H9 (cell line): ENCODE measurements around the gene SATB1. TPM values are rescaled to one million over a fixed set of nuclear protein-coding genes. Genes with fewer than 3 reads are reported as not detected.

ENCODE experiments used
- DNase-seq: peaks from one replicate; pipeline ENCODE4 v3.0.0-alpha.2; 2017
- H2AFZ ChIP-seq: one replicate; pipeline ENCODE4 v1.6.1; 2013; ENCODE audit warnings: mild to moderate bottlenecking, low read length, control low read depth, moderate library complexity
- H2AK5ac ChIP-seq: 2 replicates; pipeline ENCODE4 v1.6.1; 2013; ENCODE audit warnings: low read length, control low read depth, mixed read lengths; ENCODE audit not compliant: insufficient read length
- H2BK120ac ChIP-seq: one replicate; pipeline ENCODE4 v1.6.1; 2013; ENCODE audit warnings: low read depth, mild to moderate bottlenecking, low read length, control low read depth, inconsistent platforms; ENCODE audit not compliant: poor library complexity, severe bottlenecking
- H2BK12ac ChIP-seq: 2 replicates; pipeline ENCODE4 v1.6.1; 2013; ENCODE audit warnings: low read length, control low read depth, mixed read lengths, low read depth; ENCODE audit not compliant: insufficient read length
- H2BK15ac ChIP-seq: 2 replicates; pipeline ENCODE4 v1.6.1; 2013; ENCODE audit warnings: low read depth, low read length, control low read depth
- H2BK20ac ChIP-seq: one replicate; pipeline ENCODE4 v1.6.1; 2013; ENCODE audit warnings: low read depth, mild to moderate bottlenecking, low read length, control low read depth, inconsistent platforms; ENCODE audit not compliant: poor library complexity, severe bottlenecking
- H2BK5ac ChIP-seq: 2 replicates; pipeline ENCODE4 v1.6.1; 2013; ENCODE audit warnings: low read length, control low read depth, mixed read lengths; ENCODE audit not compliant: insufficient read length
- H3K14ac ChIP-seq: 2 replicates; pipeline ENCODE4 v1.6.1; 2013; ENCODE audit warnings: low read length, control low read depth; ENCODE audit not compliant: insufficient read depth
- H3K18ac ChIP-seq: 2 replicates; pipeline ENCODE4 v1.6.1; 2013; ENCODE audit warnings: low read depth, mild to moderate bottlenecking, mixed read lengths, low read length, control low read depth; ENCODE audit not compliant: insufficient read length
- H3K23ac ChIP-seq: 2 replicates; pipeline ENCODE4 v1.6.1; 2013; ENCODE audit warnings: low read length, control low read depth, mixed read lengths, low read depth; ENCODE audit not compliant: insufficient read length
- H3K23me2 ChIP-seq: 2 replicates; pipeline ENCODE4 v1.6.1; 2013; ENCODE audit warnings: low read depth, mild to moderate bottlenecking, mixed read lengths, low read length, control low read depth; ENCODE audit not compliant: insufficient read length, poor library complexity, severe bottlenecking
- H3K27ac ChIP-seq: 2 replicates; pipeline ENCODE4 v1.5.1; 2013; ENCODE audit warnings: low read length, control low read depth, mixed read lengths, low read depth; ENCODE audit not compliant: insufficient read length
- H3K27me3 ChIP-seq: 2 replicates; pipeline ENCODE4 v1.6.1; 2013; ENCODE audit warnings: low read length, control low read depth, inconsistent platforms; ENCODE audit not compliant: insufficient read depth
- H3K4ac ChIP-seq: 2 replicates; pipeline ENCODE4 v1.6.1; 2013; ENCODE audit warnings: low read depth, mild to moderate bottlenecking, control low read depth, inconsistent platforms, low read length, moderate library complexity
- H3K4me1 ChIP-seq: 2 replicates; pipeline ENCODE4 v1.6.1; 2013; ENCODE audit warnings: low read length, control low read depth, inconsistent platforms; ENCODE audit not compliant: insufficient read depth
- H3K4me2 ChIP-seq: 2 replicates; pipeline ENCODE4 v1.6.1; 2013; ENCODE audit warnings: low read length, control low read depth, mixed read lengths; ENCODE audit not compliant: insufficient read length, insufficient read depth
- H3K56ac ChIP-seq: 2 replicates; pipeline ENCODE4 v1.6.1; 2013; ENCODE audit warnings: low read depth, mild to moderate bottlenecking, mixed read lengths, low read length, control low read depth; ENCODE audit not compliant: insufficient read length
- H3K79me1 ChIP-seq: 2 replicates; pipeline ENCODE4 v1.6.1; 2013; ENCODE audit warnings: low read depth, mild to moderate bottlenecking, moderate library complexity, low read length, control low read depth, inconsistent platforms; ENCODE audit not compliant: insufficient read depth, poor library complexity, severe bottlenecking
- H3K79me2 ChIP-seq: 2 replicates; pipeline ENCODE4 v1.6.1; 2013; ENCODE audit warnings: low read length, control low read depth, inconsistent platforms; ENCODE audit not compliant: insufficient read depth
- H3K9ac ChIP-seq: 2 replicates; pipeline ENCODE4 v1.6.1; 2013; ENCODE audit warnings: low read length, control low read depth, mixed read lengths; ENCODE audit not compliant: insufficient read length; ENCODE audit errors: extremely low read depth
- H3K9me3 ChIP-seq: one replicate; pipeline ENCODE4 v1.6.1; 2013; ENCODE audit warnings: low read depth, low read length, inconsistent platforms; ENCODE audit not compliant: control insufficient read depth
- H3T11ph ChIP-seq: one replicate; pipeline ENCODE4 v1.6.1; 2013; ENCODE audit warnings: mild to moderate bottlenecking, low read length, control low read depth, inconsistent platforms
- H4K20me1 ChIP-seq: one replicate; pipeline ENCODE4 v1.6.1; 2013; ENCODE audit not compliant: control insufficient read depth, insufficient read length, insufficient read depth
- H4K5ac ChIP-seq: 2 replicates; pipeline ENCODE4 v1.6.1; 2013; ENCODE audit warnings: low read depth, mild to moderate bottlenecking, mixed read lengths, low read length, control low read depth; ENCODE audit not compliant: insufficient read length
- H4K8ac ChIP-seq: replicated peaks from 2 replicates; pipeline ENCODE4 v1.6.1; 2013; ENCODE audit warnings: low read length, control low read depth, mixed read lengths, low read depth; ENCODE audit not compliant: insufficient read length
- H4K91ac ChIP-seq: 2 replicates; pipeline ENCODE4 v1.6.1; 2013; ENCODE audit warnings: low read depth, mild to moderate bottlenecking, moderate library complexity, mixed read lengths, low read length, control low read depth; ENCODE audit not compliant: insufficient read length
- H3K27ac Mint-ChIP-seq, 3 experiments: 2 replicates in 2 of 3; 3 replicates in 1 of 3; pipeline ENCODE4 v1.8.0; 2020 to 2021; ENCODE audit warnings: mixed read lengths in 3 of 3, mild to moderate bottlenecking in 1 of 3, moderate library complexity in 1 of 3
- H3K27me3 Mint-ChIP-seq: 2 replicates; pipeline ENCODE4 v1.8.0; 2021; ENCODE audit warnings: low read depth, mild to moderate bottlenecking, moderate library complexity, mixed read lengths
- H3K36me3 Mint-ChIP-seq, 3 experiments: 2 replicates in 2 of 3; 3 replicates in 1 of 3; pipeline ENCODE4 v1.8.0; 2020 to 2021; ENCODE audit warnings: low read depth in 3 of 3, mixed read lengths in 3 of 3; ENCODE audit not compliant: insufficient read depth in 1 of 3
- H3K4me1 Mint-ChIP-seq, 2 experiments: 2 replicates each; pipeline ENCODE4 v1.8.0; 2020; ENCODE audit warnings: mixed read lengths in 2 of 2
- H3K4me3 Mint-ChIP-seq, 2 experiments: 2 replicates in 1 of 2; 3 replicates in 1 of 2; pipeline ENCODE4 v1.8.0; 2020 to 2021; ENCODE audit warnings: mild to moderate bottlenecking in 2 of 2, mixed read lengths in 2 of 2, moderate library complexity in 1 of 2
- H3K9me3 Mint-ChIP-seq, 2 experiments: 2 replicates in 1 of 2; 3 replicates in 1 of 2; pipeline ENCODE4 v1.8.0; 2020; ENCODE audit warnings: mild to moderate bottlenecking in 2 of 2, mixed read lengths in 2 of 2, moderate library complexity in 1 of 2
- CTCF ChIP-seq: fragments of 200-600 bp; sonication (generic); conservative IDR thresholded peaks from 3 replicates; pipeline ENCODE4 v1.8.0; 2021; ENCODE audit warnings: antibody characterized with exemption, mild to moderate bottlenecking
- WGBS: extraction: QIAGEN DNeasy Blood & Tissue Kit; methylation state at CpG from one replicate; pipeline ENCODE4 v1.1.7; 2013; ENCODE audit warnings: missing lambda C conversion rate, low lambda C conversion rate, mixed read lengths; ENCODE audit not compliant: insufficient read length; ENCODE audit errors: extremely low coverage; 5-methylcytosine and 5-hydroxymethylcytosine counted together
- total RNA-seq: library from RNA; stranded (reverse); gene quantifications from 2 replicates; pipeline ENCODE4 v1.2.1, GENCODE V29; 2021

SATB1 gene
- total RNA-seq, 1 experiment from 2014 or later = 30.7 TPM

GRCh38 chr3:18444595-18445400 lies 19.7 kb upstream of the SATB1 start:
- H3K4me1 ChIP-seq = peaks cover 5% of the 10 kb centered on the region; the same call in 1 of the 2 replicates
- no peaks in the 10 kb centered on the region for H4K20me1 ChIP-seq
- H3K18ac ChIP-seq = peak overlapping the region; percentile 43
- 0 out of 2 replicates have a peak overlapping the region, but pooled peaks have one; percentile 49 for H3K14ac ChIP-seq
- H2BK5ac ChIP-seq = no peak overlapping the region
- H3K23ac ChIP-seq = no peak overlapping the region
- TF ChIP-seq CTCF = no peak; the same call in 2 of the 3 replicates
- DNase-seq = peak; percentile 59
- no peak overlapping the region for H3K56ac ChIP-seq
- H3K9me3 ChIP-seq = peaks cover 8% of the 10 kb centered on the region
- H3K36me3 Mint-ChIP-seq = peaks cover 7 to 20% (median 12%) of the 10 kb centered on the region in 3 experiments
- H3T11ph ChIP-seq = no peak overlapping the region
- H3K27me3 Mint-ChIP-seq = peaks cover 38% of the 10 kb centered on the region
- H3K79me2 ChIP-seq = no peaks in the 10 kb centered on the region
- peaks cover 19% of the 10 kb centered on the region for H3K23me2 ChIP-seq
- H2AK5ac ChIP-seq = no peak overlapping the region
- peak overlapping the region; percentile 6 for H3K9ac ChIP-seq
- no peak overlapping the region for H2BK120ac ChIP-seq
- no peak overlapping the region for H4K5ac ChIP-seq
- peaks cover 4 to 8% of the 10 kb centered on the region in 2 experiments for H3K9me3 Mint-ChIP-seq
- H3K4me2 ChIP-seq = peak overlapping the region; percentile 88
- peaks cover 21 to 34% of the 10 kb centered on the region in 2 experiments for H3K4me1 Mint-ChIP-seq
- H4K8ac ChIP-seq = no peak overlapping the region
- WGBS = no CpG with 5 or more reads among the region's 113 CpGs
- H3K4ac ChIP-seq = no peak overlapping the region
- H3K27ac Mint-ChIP-seq = 0 out of 7 replicates have a peak overlapping the region, but pooled peaks of 1 of the 3 experiments have one; percentile 39
- no peaks in the 10 kb centered on the region for H3K79me1 ChIP-seq
- H2AFZ ChIP-seq = no peak overlapping the region
- no peak overlapping the region for H4K91ac ChIP-seq
- H3K4me3 Mint-ChIP-seq = peak overlapping the region; percentile 84 to 90
- peaks cover 7% of the 10 kb centered on the region; the same call in 1 of the 2 replicates for H3K27me3 ChIP-seq
- H3K27ac ChIP-seq = no peak overlapping the region
- no peak overlapping the region for H2BK15ac ChIP-seq
- H2BK20ac ChIP-seq = no peak overlapping the region
- no peak overlapping the region for H2BK12ac ChIP-seq
